Measurements from ENCODE around the gene LPAR4. TPM values are rescaled to one million over a fixed set of nuclear protein-coding genes. Genes with fewer than 3 reads are reported as not detected.

The LPAR4 gene
- total and polyA plus RNA-seq, 2 of the 4 experiments (the other 2 are of a cell fraction): not detected

DNA sequence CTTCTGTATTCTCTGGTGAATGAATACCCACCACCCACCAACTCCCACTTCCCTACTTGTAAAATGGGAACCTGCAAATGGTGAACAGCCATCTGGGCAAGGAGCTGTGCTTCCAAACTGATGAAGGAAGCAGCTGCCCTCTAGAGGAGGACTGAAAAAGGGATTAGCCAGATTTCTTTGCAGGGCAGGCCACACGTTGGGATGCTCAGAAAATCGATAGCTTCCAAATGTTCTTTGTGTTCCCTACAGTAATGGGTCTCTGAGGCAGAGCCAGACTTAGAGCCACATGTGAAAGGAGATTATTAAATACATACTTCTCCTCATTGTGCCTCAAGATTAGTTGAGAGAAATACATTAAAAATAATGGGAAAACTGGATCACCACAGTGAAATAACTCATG, 39.3 kb upstream of the LPAR4 start:
- no peak overlapping the region for H3K18ac ChIP-seq (ENCODE audit: low read depth, low read length)
- POLR2A ChIA-PET (ENCODE audit: unreplicated experiment): no interaction called here
- H3K27ac ChIP-seq (ENCODE audit: insufficient read depth, low read length): no peak overlapping the region
- no peak overlapping the region for H2AK9ac ChIP-seq (replicated peaks; ENCODE audit: low read depth, low read length, poor library complexity)
- no peaks in the 10 kb centered on the region for H3K9me3 ChIP-seq (ENCODE audit: control insufficient read depth, insufficient read depth, low read length)
- H3K4me2 ChIP-seq (ENCODE audit: low read depth, low read length): no peak overlapping the region
- DNase-seq (peak; percentile 41), ATAC-seq (ENCODE audit: low read depth) (peak; percentile 73)
- H3K23ac ChIP-seq (ENCODE audit: low read depth, low read length): no peak overlapping the region
- H3K4ac ChIP-seq (ENCODE audit: low read depth, low read length): no peak overlapping the region
- H4K5ac ChIP-seq (ENCODE audit: low read depth, low read length): no peak overlapping the region
- H2BK5ac ChIP-seq (ENCODE audit: low read depth, low read length, poor library complexity, severe bottlenecking): no peak overlapping the region
- no peaks in the 10 kb centered on the region for H3K9me1 ChIP-seq (ENCODE audit: insufficient read depth, low read length)
- no peaks in the 10 kb centered on the region for H4K20me1 ChIP-seq (ENCODE audit: insufficient read depth, low read length)
- H4K8ac ChIP-seq (ENCODE audit: low read depth in 2 of 2, low read length in 2 of 2): no peak overlapping the region
- H4K91ac ChIP-seq (ENCODE audit: insufficient read depth, low read depth, low read length): no peak overlapping the region
- in situ Hi-C loops (cut with MboI; ENCODE audit: low sequenced_read_pairs) (no loop called here), intact Hi-C loops (cut with micrococcal nuclease) (loop anchor here (1.0 to 2.0 kb wide), 3 partner anchors 112 to 375 kb away; no protein-coding TSS in a partner anchor), dilution Hi-C loops (cut with HindIII; ENCODE audit: low sequenced_read_pairs, unreplicated experiment) (no loop called here)
- no peaks in the 10 kb centered on the region for H3K36me3 ChIP-seq (ENCODE audit: control insufficient read depth, insufficient read depth, low read length)
- BruUV-seq (replicated peaks): no TSS peak
- H3K4me3 ChIP-seq (ENCODE audit: insufficient read depth, low read depth, low read length): no peak overlapping the region
- no peak overlapping the region for H2BK120ac ChIP-seq (ENCODE audit: low read depth, low read length)
- no CpG with 5 or more reads among the region's 2 CpGs for WGBS, 2 experiments (ENCODE audit: extremely low coverage in 2 of 2, insufficient read length in 1 of 2)
- H2AK5ac ChIP-seq (ENCODE audit: low read depth, low read length): no peak overlapping the region
- H3K4me1 ChIP-seq (ENCODE audit: control insufficient read depth, insufficient read depth, low read length): no peaks in the 10 kb centered on the region
- H3K56ac ChIP-seq (ENCODE audit: extremely low read depth, insufficient read depth, low read length): no peak overlapping the region
- H2BK15ac ChIP-seq (ENCODE audit: low read depth, low read length): no peak overlapping the region
- CTCF ChIA-PET: interaction anchor here (0.6 to 1.5 kb wide), 9 partner anchors 13 to 707 kb away, joined by 3 to 6 read pairs (median 4); no protein-coding TSS in a partner anchor
- H3K79me1 ChIP-seq (ENCODE audit: low read depth in 1 of 2, low read length in 2 of 2): no peaks in the 10 kb centered on the region
- H2BK20ac ChIP-seq (ENCODE audit: low read depth, low read length): no peak overlapping the region
- no peak overlapping the region for H2AFZ ChIP-seq (replicated peaks; ENCODE audit: low read length, poor library complexity)
- TF ChIP-seq RAD21 (IDR thresholded peaks at IDR 0.05; ENCODE audit: low read length) (peak; percentile 68), SMC3 (IDR thresholded peaks at IDR 0.05; ENCODE audit: low read depth, low read length) (peak; percentile 48), POLR2A (IDR thresholded peaks at IDR 0.05; ENCODE audit: low read depth, low read length) (no peak), BHLHE40 (IDR thresholded peaks at IDR 0.05; ENCODE audit: low read depth, low read length) (no peak), MAFK (IDR thresholded peaks at IDR 0.05; ENCODE audit: low read depth, low read length) (no peak), MAZ (IDR thresholded peaks at IDR 0.05; ENCODE audit: borderline replicate concordance, low read depth, low read length) (no peak), CEBPB (IDR thresholded peaks at IDR 0.05; ENCODE audit: low read depth, low read length) (no peak), CHD1 (IDR thresholded peaks at IDR 0.05; ENCODE audit: low read depth, low read length) (no peak), FOS (IDR thresholded peaks at IDR 0.05; ENCODE audit: low read depth, low read length) (no peak)
- TF ChIP-seq, protein P1, sequence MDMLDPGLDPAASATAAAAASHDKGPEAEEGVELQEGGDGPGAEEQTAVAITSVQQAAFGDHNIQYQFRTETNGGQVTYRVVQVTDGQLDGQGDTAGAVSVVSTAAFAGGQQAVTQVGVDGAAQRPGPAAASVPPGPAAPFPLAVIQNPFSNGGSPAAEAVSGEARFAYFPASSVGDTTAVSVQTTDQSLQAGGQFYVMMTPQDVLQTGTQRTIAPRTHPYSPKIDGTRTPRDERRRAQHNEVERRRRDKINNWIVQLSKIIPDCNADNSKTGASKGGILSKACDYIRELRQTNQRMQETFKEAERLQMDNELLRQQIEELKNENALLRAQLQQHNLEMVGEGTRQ (IDR thresholded peaks at IDR 0.05; ENCODE audit: low read depth, low read length): no peak
- TF ChIP-seq, protein P2, sequence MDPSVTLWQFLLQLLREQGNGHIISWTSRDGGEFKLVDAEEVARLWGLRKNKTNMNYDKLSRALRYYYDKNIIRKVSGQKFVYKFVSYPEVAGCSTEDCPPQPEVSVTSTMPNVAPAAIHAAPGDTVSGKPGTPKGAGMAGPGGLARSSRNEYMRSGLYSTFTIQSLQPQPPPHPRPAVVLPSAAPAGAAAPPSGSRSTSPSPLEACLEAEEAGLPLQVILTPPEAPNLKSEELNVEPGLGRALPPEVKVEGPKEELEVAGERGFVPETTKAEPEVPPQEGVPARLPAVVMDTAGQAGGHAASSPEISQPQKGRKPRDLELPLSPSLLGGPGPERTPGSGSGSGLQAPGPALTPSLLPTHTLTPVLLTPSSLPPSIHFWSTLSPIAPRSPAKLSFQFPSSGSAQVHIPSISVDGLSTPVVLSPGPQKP (IDR thresholded peaks at IDR 0.05; ENCODE audit: borderline replicate concordance, low read depth, low read length): no peak
- TF ChIP-seq, protein P3, sequence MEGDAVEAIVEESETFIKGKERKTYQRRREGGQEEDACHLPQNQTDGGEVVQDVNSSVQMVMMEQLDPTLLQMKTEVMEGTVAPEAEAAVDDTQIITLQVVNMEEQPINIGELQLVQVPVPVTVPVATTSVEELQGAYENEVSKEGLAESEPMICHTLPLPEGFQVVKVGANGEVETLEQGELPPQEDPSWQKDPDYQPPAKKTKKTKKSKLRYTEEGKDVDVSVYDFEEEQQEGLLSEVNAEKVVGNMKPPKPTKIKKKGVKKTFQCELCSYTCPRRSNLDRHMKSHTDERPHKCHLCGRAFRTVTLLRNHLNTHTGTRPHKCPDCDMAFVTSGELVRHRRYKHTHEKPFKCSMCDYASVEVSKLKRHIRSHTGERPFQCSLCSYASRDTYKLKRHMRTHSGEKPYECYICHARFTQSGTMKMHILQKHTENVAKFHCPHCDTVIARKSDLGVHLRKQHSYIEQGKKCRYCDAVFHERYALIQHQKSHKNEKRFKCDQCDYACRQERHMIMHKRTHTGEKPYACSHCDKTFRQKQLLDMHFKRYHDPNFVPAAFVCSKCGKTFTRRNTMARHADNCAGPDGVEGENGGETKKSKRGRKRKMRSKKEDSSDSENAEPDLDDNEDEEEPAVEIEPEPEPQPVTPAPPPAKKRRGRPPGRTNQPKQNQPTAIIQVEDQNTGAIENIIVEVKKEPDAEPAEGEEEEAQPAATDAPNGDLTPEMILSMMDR (conservative IDR thresholded peaks at IDR 0.05; ENCODE audit: low read depth, low read length): peak; percentile 61
- no peaks in the 10 kb centered on the region for H3K27me3 ChIP-seq (ENCODE audit: control insufficient read depth, insufficient read depth, low read length)
- H3K9ac ChIP-seq (ENCODE audit: low read depth, low read length): no peak overlapping the region
- no peak overlapping the region for H3K14ac ChIP-seq (replicated peaks; ENCODE audit: low read depth, low read length)

Measured in IMR-90 (cell line).